IPS DF 4.7 (cell line): Measurements from ENCODE around the gene ADCY2.

Experiments
- DNase-seq: peaks from one replicate; pipeline ENCODE4 v3.0.0-alpha.2; 2013; ENCODE audit warnings: low spot score; ENCODE audit errors: extremely low read depth

ADCY2 gene

DNA sequence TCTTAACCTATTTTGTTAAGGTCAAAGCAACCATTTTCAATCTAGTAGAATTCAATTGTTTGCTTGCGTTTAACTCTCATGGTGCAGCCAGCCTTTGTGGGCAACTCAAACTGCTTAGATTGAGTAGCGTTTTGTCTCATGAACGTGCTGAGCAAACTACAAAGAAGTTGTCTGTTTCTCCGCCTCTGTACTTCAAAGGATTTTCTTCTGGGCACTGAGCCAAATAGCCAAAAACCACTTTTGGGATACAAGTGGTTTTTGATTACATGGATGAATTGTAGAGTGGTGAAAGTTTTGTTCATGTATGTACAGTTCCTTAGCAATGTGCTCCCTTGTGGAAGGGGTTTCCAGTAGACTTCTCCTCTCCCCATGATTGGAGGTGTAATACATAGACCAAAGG, 332.1 kb downstream of the ADCY2 start:
- no peak for DNase-seq

DNA sequence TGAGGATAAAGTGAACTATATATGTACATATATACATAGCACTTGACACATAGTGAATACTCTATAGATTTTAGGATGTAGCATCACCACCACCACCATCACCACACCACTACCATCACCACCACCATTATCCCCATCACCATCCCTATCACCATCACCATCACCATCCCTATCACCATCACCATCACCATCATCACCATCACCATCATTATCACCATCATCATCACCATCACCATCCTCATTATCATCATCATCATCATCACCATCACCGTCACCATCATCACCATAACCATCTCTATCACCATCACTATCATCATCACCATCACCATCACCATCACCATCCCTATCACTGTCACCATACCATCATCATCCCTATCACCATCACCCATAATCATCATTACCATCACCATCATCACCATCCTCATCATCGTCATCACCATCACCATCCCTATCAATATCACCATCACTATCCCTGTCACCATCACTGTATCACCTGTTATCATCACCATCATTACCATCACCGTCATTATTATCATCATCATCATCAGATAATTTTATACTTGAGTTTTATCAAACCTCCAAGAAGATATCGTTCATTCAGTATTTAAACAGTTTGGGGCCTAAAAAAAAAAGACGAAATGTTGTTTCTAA, 345.6 kb downstream of the ADCY2 start:
- no peak for DNase-seq

DNA sequence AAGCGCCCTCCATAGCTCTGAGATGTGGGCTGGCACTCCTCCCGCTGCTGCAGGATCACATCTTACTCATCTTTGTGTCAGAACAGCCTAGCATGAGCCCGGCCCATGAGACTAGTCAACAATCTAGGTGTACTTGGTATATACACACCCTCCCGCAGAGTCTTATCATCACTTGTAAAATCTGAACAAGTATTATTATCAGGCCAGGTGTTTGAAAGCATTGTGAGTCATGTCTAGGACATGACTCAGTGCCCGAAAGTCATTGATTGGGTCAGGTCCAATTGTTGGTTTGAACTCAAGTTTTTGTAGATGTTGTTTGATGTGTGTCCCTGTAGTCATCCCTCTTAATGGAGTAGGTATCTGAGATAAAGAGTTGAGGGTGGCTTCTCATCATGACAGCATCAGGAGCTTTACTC, 346.3 kb downstream of the ADCY2 start:
- no peak for DNase-seq

DNA sequence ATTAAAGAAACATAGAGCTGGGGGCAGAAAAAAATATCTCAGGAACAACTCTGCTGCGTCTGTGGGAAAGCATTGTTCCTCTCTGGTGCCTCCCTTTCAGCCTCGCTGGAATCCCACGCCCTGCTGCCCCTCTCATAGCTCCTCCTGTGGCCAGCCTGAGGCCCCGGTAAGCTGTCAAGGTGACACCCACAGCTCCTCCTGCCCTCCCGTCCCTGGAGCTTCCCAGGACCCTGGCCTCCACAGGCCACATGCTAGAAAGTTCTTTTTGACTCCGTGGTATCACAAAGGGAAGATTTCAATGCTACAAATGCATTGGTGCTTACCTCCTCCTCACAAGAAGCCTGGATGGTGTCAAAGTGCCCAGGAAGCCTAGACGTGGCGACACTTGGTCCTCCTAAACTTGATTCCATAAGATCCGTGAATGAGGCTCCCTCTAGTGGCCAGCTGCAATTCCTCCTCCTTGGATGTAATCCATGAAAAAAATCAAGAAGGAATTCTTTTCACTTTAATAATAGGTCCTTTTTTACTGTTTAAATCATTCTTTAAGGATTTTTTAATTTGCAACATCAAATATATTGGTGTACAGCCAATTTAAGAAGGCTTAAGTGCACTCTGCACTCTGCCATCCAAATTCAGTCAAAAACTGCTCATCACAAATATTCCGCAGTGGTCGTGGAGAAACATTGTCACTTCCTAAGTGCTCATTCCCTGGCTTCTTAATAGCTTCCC, 350.1 kb downstream of the ADCY2 start:
- DNase-seq, result peak; percentile 71

DNA sequence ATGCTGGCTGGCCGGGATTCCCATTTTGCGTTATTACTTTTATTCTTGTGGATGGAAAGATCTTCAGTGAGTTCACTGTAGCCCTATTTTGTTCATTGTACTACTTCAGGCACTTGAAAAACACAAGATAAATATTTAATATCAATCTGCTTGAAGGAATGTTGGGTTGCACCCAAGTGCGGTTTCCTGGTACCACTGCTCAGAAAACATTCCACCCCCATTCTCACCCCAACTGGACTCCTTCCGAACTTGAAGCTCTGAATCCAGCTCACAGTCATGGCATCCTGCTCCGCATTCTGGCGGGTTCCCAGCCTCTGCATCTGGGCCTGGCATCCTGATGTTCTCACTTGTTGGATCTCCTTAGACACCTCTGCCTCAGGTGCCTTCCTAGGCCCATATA, 351.8 kb downstream of the ADCY2 start:
- DNase-seq, result no peak

DNA sequence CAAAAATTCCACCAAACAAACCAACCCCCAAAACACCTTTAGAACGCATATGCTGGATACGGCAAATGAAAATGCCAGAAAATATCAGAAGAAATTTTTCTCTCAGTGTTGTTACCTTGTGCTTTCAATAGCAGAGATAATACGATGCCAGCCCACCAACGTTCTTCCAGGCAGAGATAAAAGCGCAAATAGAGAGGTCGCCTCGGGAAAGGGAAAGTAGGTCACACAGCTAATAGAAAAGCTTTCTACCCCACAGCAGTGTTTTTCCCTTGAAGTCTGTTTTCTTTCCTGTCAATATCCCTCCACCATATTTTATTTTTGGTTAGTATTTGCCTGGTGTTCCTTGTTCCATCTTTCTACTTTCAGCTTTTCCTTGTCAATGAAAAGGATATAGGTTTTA, 353.7 kb downstream of the ADCY2 start:
- no peak for DNase-seq

DNA sequence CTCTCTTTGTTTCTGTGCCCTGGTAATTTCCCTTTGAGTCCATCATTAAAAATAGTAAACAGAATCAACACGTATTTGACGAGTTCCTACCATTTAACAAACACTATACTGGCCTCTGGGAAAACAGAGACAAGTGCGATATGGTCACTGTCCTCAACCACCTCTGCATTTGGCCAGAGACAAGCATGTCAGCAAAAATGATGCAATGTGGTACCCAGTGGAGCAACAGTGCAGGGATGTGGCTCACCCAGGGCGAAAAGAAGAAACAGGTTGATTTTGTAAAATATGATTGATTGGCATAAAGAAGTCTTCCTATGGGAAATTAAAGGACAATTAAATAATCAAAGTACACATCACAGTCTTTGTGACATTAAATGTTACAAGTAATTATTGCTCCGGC, 355.9 kb downstream of the ADCY2 start:
- no peak for DNase-seq

DNA sequence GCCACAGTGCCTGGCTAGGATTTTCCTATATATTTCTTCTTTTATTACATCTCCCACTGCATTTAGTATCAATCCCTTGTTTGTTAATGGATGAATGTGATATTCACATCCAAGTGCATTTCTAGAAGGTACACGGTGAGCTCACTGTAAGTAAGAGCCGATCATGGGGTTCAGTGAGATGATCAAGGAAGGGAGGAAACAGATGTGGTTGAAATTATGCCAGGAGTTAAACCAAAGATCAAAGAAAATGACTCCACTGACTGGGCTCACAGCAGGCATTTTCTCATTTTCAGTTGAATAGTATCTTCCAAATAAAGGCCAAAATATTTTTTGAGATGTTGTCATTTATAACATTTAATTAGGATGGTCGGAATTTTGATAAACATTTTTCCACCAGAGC, 357.2 kb downstream of the ADCY2 start:
- no peak for DNase-seq

DNA sequence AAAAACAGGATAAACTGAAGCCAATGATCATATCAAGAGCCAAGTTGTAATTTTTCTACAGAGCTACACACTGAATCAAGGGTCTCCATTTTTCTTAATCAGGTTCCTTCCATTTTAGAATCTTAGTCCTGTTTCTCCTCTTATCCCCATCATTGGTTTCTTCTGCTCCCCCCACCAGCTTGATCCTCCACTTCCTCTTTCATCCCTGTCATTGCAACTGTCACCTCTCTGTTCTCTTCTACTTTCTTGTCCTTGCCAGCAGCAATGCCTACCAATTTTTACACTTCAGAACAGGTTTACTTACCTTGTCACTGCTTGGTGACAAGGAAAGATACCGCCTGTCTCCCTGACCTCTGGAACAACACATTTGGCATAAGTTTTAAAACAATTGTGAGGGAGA, 357.7 kb downstream of the ADCY2 start:
- no peak for DNase-seq

DNA sequence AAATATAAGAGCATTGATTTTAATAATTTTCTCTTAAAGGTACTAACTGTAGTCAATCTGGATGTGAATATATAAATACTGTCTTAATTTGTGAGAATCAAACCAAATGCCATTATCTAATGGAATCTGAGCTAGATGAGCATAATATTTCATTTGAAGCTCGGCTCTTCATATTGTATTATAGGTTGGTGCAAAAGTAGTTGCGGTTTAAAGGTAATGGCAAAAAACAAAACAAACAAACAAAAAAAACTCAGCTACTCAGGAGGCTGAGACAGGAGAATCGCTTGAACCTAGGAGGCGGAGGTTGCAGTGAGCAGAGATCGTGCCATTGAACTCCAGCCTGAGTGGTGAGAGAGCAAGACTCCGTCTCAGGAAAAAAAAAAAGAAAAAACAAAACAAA, 358.6 kb downstream of the ADCY2 start:
- no peak for DNase-seq

DNA sequence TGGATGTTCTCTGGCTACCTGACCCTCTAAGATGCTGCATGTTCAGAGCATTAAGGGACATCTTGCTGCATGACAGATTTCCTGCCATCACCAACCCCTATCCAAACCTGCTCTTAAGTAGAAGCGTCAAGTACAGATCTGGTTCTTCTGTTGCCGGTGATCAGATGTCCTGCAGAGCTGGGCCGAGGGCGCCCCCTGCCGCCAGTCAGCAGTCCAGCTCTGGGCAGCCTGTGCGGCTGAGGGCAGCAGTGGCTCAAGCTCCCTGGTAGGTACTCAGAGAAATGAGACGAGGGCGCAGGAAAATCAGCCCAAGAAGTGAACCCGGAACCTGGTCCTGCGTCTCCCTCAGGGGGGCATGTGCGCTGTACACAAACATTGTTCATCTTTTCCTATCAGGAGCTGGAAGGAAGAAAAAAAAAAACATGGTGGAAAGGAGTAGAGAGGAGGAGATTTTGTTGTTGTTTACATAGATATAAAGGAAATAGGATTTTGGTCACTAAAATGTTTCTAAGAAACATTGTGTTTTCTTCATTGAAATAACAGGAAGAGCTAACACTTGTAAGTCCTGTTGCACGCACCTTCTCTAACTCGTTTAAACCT, 359.2 kb downstream of the ADCY2 start:
- peak; percentile 62 for DNase-seq

DNA sequence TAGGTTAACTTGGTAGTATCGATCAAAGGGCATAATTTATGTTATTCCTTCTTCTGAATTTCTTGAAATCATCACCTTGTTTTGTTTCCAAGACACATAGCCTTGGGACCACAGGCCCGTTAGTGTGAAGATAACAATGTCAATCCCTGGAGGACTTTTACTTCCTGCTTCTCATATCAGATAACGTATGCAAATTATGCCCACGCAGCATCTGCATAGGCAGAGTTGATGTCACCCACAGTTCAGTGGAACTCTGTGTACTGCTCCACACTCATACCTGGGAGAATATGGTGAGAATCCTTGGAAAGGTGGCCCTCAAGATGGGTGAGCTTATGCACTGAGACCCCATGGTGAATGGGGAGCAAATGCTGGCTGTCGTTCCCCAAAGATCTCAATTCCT, 360.0 kb downstream of the ADCY2 start:
- DNase-seq, result no peak

DNA sequence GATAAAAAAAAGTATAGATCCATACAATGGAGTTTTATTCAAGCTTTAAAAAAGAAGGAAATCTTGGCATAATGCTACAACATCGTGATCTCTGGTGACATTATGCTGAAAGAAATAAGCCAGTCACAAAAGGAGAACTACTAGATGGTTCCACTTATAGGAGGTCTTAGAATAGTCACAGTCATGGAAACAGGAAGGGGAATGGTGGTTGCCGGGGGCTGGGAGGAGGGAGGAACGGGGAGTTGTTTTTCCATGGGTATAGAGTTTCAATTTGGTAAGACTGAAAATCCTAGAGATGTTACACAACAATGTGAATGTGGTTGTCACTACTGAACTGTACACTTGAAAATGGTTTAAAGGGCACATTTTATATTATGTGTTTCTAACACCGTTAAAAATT, 360.5 kb downstream of the ADCY2 start:
- no peak for DNase-seq

DNA sequence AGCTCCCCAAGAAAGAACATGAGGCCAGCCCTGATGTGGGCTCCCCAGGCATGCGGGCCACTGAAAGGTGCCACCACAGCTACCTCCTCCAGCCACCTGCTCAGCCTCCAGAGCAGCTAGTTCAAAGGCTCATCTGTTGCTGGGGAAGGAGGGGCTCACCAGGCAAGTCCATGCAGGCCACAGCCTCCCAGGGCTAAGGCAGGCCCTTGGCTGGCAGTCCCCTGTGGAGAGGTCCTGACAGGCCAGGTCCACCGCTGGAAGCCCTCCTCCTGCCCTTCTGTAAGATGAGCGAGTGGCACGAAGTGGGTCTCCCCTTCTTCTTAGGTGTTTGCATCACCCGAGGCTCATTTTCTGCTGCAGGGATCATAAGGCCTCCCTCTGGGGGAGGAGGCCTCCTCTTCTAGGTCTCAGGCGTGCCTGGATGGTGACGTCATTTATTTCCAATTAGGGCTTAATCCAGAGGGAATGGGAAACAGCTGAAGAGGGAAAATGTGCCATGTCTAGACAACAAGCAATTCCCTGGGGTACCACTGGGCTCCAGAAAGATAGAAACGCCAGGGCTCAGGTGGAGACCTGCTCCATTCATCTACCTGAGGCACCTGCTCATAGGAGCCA, 363.4 kb downstream of the ADCY2 start:
- no peak for DNase-seq

DNA sequence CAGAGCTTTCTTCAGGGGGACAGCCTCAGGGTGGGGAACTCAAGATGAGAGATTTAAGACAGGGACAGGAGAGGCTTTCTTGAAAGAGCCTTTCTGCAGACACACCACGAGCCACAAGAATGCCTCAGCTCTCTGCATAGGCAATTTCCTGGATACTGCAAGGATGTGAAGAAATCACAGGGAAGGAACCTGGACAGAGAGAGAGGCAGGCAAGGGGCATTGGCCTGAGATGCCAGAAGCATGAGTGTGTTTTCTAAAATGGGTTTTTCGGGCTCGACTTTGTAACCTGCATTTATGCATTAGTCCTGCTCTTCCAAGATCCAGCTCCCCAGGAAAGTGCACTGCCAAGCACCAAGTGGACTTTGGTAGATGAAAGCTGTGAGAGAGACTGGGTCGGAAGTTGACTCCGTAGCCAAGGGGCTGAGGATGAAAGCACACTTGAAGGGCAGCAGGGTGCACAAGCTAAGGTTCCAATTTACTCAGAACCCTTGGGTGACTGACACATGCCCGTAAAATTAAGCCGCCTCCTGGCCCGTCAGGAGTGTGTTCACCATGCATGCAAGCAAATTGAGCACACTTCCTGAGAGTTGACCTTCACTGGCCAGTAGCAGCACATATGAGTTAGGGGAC, 364.1 kb downstream of the ADCY2 start:
- DNase-seq, result no peak

DNA sequence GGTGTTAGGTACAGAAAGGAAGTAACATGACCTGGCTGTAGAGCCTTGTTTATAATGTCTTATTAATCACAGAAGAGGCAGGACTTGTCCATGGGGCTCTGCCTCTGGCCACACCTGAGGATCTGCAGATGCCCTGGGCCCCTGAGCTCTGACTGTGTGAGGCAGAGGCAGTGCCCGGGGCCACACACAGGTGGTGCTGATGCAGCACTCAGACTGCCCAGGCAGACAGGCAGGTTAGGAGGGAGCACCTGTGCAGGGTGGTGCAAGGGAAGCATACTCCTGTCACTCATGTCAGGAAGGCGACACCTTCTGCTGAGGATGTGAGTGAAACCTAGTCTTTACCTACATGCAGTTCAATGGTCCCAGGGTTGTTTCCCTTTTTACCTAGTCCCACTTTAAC, 366.3 kb downstream of the ADCY2 start:
- DNase-seq, result no peak

DNA sequence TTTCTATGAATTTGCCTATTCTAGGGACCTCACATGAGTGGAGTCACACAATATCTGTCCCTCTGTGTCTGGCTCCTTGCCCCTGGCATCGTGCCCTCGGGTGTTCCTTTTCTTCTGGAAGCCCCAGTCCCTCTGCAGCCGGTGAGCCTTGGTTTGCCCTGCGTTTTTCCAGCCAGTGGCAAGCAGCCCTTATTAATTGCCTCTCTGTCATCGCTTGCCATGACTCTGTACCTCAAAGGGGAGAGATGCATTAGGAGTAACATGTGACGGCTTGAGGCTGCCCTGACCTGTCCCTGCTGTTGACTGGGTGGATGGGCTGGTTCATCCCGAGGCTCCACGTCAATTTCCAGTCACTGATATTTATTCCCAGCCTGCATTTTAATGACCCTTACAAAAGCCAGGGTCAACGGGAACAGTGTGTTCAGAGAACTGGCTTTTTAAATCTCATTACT, 367.7 kb downstream of the ADCY2 start:
- no peak for DNase-seq

DNA sequence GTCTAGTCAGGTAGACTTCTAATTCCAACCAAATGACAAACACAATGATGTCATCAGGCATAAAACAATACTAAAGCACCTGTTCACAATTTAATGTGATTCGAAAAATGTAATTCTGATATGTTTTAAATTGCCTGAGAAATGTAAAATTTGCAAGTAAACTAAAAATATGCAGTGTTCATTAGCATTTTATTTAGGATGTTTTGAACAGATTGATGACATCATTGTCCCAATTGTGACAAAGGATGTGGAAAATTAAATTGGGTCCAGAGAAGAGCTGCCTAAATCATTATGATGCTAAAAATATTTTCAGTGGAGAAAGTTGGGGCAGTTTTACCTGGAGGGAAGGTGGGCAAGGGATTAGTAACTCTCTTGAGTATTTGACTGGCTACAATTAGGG, 368.5 kb downstream of the ADCY2 start:
- no peak for DNase-seq

DNA sequence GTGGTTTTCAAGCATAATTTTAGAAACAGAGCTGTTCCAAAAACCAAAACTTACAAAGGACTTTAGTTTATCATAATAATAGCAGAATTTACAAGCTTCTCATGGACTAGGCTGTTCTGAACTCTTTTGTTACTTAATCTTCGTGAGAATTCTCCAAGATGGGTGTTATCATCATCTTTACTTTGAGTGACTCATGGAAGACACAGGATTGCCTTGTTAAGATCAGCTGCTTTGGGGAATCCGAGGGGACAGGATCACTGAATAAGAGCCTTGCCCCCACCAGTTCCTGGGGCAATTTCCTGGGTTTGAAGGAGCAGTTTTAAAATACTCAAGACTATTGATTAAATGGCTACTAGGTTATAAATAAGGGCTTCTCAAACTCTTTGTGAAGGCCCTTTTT, 374.5 kb downstream of the ADCY2 start:
- DNase-seq, result no peak

DNA sequence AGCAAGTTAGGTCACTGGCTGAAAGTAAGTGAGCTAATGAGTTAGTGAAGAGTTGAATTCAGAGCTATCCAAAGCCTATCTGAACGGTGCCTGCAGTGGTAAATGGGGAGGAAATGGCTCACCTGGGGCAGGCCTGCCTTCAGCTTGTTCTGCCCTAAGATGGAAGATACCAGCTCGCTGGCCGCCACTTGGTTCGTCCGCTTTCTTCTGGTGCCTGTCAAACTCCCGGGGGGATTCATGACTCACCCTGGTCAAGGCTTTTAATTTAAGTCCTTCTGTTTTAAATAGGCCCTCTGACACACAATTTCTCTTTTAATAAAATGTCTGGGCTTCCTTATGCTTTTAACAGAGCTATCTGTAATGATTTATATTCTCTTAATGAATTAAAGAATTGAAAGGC, 376.2 kb downstream of the ADCY2 start:
- no peak for DNase-seq

DNA sequence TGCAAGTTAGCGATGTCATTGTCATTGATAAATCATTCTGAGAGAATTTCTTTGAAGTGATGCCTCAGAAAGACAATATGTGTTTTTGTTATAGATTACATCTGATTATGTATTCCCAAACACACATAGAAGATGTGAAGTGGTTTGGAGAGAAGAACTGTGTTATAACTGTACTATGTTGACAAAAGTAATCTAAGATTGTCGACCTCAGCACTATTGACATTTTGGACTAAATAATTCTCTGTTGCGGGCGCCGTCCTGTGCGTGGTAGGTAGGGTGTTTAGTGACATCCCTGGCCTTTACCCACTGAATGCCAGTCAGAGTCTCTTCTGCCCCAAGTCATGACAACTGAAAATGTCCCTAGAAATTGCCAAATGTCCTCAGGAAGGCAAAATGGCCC, 377.2 kb downstream of the ADCY2 start:
- no peak for DNase-seq

DNA sequence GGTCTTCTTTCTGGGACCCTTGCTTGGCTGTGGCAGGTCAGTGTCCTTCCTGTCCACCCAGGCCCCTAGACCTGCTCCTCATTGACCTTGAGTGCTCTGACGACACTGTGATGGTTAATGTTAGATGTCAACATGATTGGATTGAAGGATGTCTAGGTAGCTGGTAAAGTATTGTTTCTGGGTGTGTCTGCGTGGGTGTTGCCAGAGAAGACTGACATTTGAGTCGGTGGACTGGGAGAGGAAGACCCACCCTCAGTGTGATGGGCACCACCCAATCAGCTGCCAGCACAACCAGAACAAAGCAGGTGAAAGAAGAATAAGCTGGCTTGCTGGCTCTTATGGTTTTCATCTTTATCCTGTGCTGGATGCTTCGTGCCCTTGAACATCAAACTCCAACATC, 380.5 kb downstream of the ADCY2 start:
- DNase-seq, result no peak
